K562 (cell line): ENCODE data around the gene CENPB. TPM values are rescaled to one million over a fixed set of nuclear protein-coding genes. Genes with fewer than 3 reads are reported as not detected.

Experiments
- CBFA2T3 ChIP-seq: fragments of 450-650 bp; IDR thresholded peaks from 2 replicates; pipeline ENCODE4 v1.6.1; 2017
- CBFB ChIP-seq: sonication (generic); formaldehyde crosslinking; IDR thresholded peaks from 2 replicates; pipeline ENCODE4 v1.4.0; 2020; ENCODE audit warnings: mild to moderate bottlenecking, missing genetic modification reagents
- CXXC5 ChIP-seq: fragments of 250-450 bp; sonication (Bioruptor Pico); IDR thresholded peaks from 2 replicates; pipeline ENCODE4 v1.8.0; 2022; ENCODE audit warnings: inconsistent platforms, mild to moderate bottlenecking, moderate library complexity
- GABPB1 ChIP-seq: sonication (generic); formaldehyde crosslinking; IDR thresholded peaks from 2 replicates; pipeline ENCODE4 v1.8.0; 2022; ENCODE audit warnings: mild to moderate bottlenecking, missing genetic modification reagents
- L3MBTL2 ChIP-seq: fragments of 450-650 bp; IDR thresholded peaks from 2 replicates; pipeline ENCODE4 v1.6.1; 2016; ENCODE audit warnings: mild to moderate bottlenecking, moderate library complexity
- MAZ ChIP-seq, 2 experiments: fragments of 450-650 bp in 1 of 2; sonication (generic) in 1 of 2; formaldehyde crosslinking; IDR thresholded peaks in 1 of 2; conservative IDR thresholded peaks in 1 of 2; 2 replicates each; pipeline versions ENCODE4 v1.4.0 to v1.5.0; 2020; ENCODE audit warnings: mild to moderate bottlenecking in 1 of 2, missing genetic modification reagents in 1 of 2
- SMAD4 ChIP-seq: fragments of 250-450 bp; sonication (Bioruptor Pico); conservative IDR thresholded peaks from 2 replicates; pipeline ENCODE4 v1.8.0; 2021; ENCODE audit warnings: inconsistent platforms, mild to moderate bottlenecking, moderate library complexity
- STAG1 ChIP-seq: sonication (generic); formaldehyde crosslinking; IDR thresholded peaks from 2 replicates; pipeline ENCODE4 v1.5.0; 2020; ENCODE audit warnings: missing genetic modification reagents, borderline replicate concordance
- TGIF2 ChIP-seq: sonication (generic); formaldehyde crosslinking; IDR thresholded peaks from 2 replicates; pipeline ENCODE4 v1.8.1; 2022; ENCODE audit warnings: mild to moderate bottlenecking, missing genetic modification reagents, moderate library complexity
- ZNF785 ChIP-seq: fragments of 250-450 bp; sonication (Bioruptor Pico); IDR thresholded peaks from 2 replicates; pipeline ENCODE4 v1.4.0; 2020; ENCODE audit warnings: mild to moderate bottlenecking
- polyA plus RNA-seq, 8 experiments: library from polyadenylated mRNA; depleted of rRNA in 4 of 8; stranded (reverse) in 5 of 8; unstranded in 3 of 8; fragments of >200 nt; fragmentation: Nextera tagmentation in 2 of 8; fragmentation: Illumina TruSeq in 1 of 8; extraction: Ambion mirVana in 2 of 8; extraction: Trizol in 1 of 8; gene quantifications; 2 replicates each; pipeline versions ENCODE4 v1.2.1 to v1.2.3, GENCODE V29; 2011 to 2014; ENCODE audit warnings: inconsistent platforms in 1 of 8, missing spikeins in 1 of 8
- total RNA-seq, 7 experiments: library from RNA; depleted of rRNA in 6 of 7; stranded (reverse); fragments of >200 nt in 6 of 7; fragmentation: Illumina TruSeq in 2 of 7; extraction: Trizol in 2 of 7; gene quantifications; 2 replicates each; pipeline versions ENCODE4 v1.2.1 to v1.2.3, GENCODE V29; 2011 to 2021; ENCODE audit warnings: low replicate concordance in 1 of 7
- TF ChIP-seq, protein P1 (sequence below): sonication (generic); formaldehyde crosslinking; IDR thresholded peaks from 2 replicates; pipeline ENCODE4 v1.8.1; 2023; ENCODE audit warnings: missing genetic modification reagents, mild to moderate bottlenecking, borderline replicate concordance
- TF ChIP-seq, protein P2 (sequence below), 3 experiments: IDR thresholded peaks in 2 of 3; conservative IDR thresholded peaks in 1 of 3; 2 replicates each; pipeline ENCODE4 v1.5.1; 2011 to 2012; ENCODE audit warnings: low read length in 3 of 3, mild to moderate bottlenecking in 3 of 3, control low read depth in 2 of 3, improper control_type of control experiment in 1 of 3, inconsistent platforms in 1 of 3, low read depth in 1 of 3, mixed read lengths in 1 of 3, moderate library complexity in 1 of 3; ENCODE audit not compliant: insufficient read depth in 2 of 3
- TF ChIP-seq, protein P3 (sequence below): fragments of 250-450 bp; sonication (Bioruptor Pico); IDR thresholded peaks from 2 replicates; pipeline ENCODE4 v1.5.0; 2020; ENCODE audit warnings: mild to moderate bottlenecking, borderline replicate concordance
- TF ChIP-seq, protein P4 (sequence below): IDR thresholded peaks from 2 replicates; pipeline ENCODE4 v1.6.1; 2011; ENCODE audit warnings: borderline replicate concordance, low read depth, mild to moderate bottlenecking, moderate library complexity, low read length; ENCODE audit not compliant: insufficient read depth, poor library complexity, severe bottlenecking

The CENPB gene
- total and polyA plus RNA-seq, 9 of the 15 experiments (the other 6 are each of a cell fraction or from before 2014, with no cell fraction given), result 0.17 to 70.8 (median 24.9) TPM

DNA sequence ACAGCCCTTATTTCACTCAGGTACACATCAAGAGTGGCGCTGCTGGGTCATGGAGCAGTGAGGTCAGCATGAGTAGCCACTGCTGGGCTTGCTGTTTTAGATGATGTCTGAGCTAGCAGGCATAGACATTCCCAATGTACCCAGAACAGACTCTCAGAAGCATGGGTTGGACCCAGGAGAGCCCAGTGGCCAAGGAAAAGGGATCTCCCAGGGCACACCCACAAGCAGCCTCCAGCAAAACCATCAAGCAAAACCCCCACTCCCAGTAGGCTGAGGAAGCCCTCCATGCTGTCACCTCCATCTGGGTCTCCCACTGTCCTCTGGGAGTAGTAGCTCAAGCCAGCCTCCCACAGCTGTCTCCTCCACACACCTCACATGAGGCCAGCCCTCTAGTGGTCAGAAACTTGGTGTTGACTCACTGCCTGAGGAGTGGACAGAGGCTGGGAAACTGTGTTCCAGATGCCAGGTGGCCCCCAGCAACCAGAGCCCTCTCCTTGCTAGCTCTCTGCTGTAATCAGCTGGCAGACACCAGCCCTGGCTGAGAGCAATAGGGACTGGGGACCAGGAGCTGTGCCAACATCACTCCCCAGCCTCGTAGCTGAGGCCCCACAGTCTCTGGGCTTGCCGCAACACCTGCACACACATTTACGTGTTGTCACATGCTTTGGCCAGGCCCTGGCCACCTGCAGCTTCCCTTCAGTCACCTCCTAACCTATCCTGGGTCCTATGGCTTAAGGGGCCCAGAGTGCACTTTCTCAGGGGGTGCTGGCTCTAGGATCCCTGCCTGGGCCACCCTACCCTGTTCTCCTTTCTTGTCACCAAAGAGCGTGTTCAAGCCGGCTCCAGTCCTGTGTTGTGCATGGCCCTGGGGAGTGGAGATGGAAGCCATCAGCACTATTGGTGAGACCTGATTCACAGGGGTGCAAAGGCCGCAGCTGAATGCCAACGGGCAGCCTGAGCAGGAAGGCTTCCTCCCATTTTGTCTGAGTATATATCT lies 31.9 kb upstream of the CENPB start (continued):
- TF ChIP-seq, protein P1, sequence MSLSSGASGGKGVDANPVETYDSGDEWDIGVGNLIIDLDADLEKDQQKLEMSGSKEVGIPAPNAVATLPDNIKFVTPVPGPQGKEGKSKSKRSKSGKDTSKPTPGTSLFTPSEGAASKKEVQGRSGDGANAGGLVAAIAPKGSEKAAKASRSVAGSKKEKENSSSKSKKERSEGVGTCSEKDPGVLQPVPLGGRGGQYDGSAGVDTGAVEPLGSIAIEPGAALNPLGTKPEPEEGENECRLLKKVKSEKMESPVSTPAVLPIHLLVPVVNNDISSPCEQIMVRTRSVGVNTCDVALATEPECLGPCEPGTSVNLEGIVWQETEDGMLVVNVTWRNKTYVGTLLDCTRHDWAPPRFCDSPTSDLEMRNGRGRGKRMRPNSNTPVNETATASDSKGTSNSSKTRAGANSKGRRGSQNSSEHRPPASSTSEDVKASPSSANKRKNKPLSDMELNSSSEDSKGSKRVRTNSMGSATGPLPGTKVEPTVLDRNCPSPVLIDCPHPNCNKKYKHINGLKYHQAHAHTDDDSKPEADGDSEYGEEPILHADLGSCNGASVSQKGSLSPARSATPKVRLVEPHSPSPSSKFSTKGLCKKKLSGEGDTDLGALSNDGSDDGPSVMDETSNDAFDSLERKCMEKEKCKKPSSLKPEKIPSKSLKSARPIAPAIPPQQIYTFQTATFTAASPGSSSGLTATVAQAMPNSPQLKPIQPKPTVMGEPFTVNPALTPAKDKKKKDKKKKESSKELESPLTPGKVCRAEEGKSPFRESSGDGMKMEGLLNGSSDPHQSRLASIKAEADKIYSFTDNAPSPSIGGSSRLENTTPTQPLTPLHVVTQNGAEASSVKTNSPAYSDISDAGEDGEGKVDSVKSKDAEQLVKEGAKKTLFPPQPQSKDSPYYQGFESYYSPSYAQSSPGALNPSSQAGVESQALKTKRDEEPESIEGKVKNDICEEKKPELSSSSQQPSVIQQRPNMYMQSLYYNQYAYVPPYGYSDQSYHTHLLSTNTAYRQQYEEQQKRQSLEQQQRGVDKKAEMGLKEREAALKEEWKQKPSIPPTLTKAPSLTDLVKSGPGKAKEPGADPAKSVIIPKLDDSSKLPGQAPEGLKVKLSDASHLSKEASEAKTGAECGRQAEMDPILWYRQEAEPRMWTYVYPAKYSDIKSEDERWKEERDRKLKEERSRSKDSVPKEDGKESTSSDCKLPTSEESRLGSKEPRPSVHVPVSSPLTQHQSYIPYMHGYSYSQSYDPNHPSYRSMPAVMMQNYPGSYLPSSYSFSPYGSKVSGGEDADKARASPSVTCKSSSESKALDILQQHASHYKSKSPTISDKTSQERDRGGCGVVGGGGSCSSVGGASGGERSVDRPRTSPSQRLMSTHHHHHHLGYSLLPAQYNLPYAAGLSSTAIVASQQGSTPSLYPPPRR (CRISPR knock-in tag), result no peak
- TF ChIP-seq GABPB1 (0 out of 2 replicates have a peak, but pooled peaks have one; percentile 32), ZNF785 (CRISPR knock-in tag) (no peak), SMAD4 (0 out of 2 replicates have a peak, but pooled peaks have one; percentile 32), CBFA2T3 (0 out of 2 replicates have a peak, but pooled peaks have one; percentile 25), TGIF2 (no peak), MAZ (CRISPR knock-in tag; conservative IDR thresholded peaks at IDR 0.05 in 1 of 2, IDR thresholded peaks at IDR 0.05 in 1 of 2) (0 out of 4 replicates have a peak, but pooled peaks have one; percentile 20 to 41), STAG1 (CRISPR knock-in tag) (no peak), CBFB (CRISPR knock-in tag) (0 out of 2 replicates have a peak, but pooled peaks have one; percentile 9), L3MBTL2 (peak; percentile 53; the same call in 1 of the 2 replicates), CXXC5 (CRISPR knock-in tag) (no peak)
- TF ChIP-seq, protein P2, sequence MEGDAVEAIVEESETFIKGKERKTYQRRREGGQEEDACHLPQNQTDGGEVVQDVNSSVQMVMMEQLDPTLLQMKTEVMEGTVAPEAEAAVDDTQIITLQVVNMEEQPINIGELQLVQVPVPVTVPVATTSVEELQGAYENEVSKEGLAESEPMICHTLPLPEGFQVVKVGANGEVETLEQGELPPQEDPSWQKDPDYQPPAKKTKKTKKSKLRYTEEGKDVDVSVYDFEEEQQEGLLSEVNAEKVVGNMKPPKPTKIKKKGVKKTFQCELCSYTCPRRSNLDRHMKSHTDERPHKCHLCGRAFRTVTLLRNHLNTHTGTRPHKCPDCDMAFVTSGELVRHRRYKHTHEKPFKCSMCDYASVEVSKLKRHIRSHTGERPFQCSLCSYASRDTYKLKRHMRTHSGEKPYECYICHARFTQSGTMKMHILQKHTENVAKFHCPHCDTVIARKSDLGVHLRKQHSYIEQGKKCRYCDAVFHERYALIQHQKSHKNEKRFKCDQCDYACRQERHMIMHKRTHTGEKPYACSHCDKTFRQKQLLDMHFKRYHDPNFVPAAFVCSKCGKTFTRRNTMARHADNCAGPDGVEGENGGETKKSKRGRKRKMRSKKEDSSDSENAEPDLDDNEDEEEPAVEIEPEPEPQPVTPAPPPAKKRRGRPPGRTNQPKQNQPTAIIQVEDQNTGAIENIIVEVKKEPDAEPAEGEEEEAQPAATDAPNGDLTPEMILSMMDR (IDR thresholded peaks at IDR 0.05 in 2 of 3, conservative IDR thresholded peaks at IDR 0.05 in 1 of 3; ENCODE audit: insufficient read depth in 2 of 3, low read depth in 1 of 3, low read length in 3 of 3), result peak; percentile 73 to 85 (median 82)
- TF ChIP-seq, protein P3, sequence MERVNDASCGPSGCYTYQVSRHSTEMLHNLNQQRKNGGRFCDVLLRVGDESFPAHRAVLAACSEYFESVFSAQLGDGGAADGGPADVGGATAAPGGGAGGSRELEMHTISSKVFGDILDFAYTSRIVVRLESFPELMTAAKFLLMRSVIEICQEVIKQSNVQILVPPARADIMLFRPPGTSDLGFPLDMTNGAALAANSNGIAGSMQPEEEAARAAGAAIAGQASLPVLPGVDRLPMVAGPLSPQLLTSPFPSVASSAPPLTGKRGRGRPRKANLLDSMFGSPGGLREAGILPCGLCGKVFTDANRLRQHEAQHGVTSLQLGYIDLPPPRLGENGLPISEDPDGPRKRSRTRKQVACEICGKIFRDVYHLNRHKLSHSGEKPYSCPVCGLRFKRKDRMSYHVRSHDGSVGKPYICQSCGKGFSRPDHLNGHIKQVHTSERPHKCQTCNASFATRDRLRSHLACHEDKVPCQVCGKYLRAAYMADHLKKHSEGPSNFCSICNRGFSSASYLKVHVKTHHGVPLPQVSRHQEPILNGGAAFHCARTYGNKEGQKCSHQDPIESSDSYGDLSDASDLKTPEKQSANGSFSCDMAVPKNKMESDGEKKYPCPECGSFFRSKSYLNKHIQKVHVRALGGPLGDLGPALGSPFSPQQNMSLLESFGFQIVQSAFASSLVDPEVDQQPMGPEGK, result no peak
- TF ChIP-seq, protein P4, sequence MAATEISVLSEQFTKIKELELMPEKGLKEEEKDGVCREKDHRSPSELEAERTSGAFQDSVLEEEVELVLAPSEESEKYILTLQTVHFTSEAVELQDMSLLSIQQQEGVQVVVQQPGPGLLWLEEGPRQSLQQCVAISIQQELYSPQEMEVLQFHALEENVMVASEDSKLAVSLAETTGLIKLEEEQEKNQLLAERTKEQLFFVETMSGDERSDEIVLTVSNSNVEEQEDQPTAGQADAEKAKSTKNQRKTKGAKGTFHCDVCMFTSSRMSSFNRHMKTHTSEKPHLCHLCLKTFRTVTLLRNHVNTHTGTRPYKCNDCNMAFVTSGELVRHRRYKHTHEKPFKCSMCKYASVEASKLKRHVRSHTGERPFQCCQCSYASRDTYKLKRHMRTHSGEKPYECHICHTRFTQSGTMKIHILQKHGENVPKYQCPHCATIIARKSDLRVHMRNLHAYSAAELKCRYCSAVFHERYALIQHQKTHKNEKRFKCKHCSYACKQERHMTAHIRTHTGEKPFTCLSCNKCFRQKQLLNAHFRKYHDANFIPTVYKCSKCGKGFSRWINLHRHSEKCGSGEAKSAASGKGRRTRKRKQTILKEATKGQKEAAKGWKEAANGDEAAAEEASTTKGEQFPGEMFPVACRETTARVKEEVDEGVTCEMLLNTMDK, result peak; percentile 64
